NCI-H128 (cell line): ENCODE measurements around the gene CPNE7.
"Not testable (repeated sequence)": the region's sequence is repeated elsewhere in the genome, so short reads cannot be mapped to it uniquely, and the experiment has no call there.

Experiments
- DNase-seq: peaks from one replicate; lab custom pipeline; 2025; ENCODE audit not compliant: unreplicated experiment; lab: John Stamatoyannopoulos, UW

CPNE7 gene

GRCh38 chr16:89621136-89621697 lies 45.7 kb downstream of the CPNE7 start:
- DNase-seq: no peak

GRCh38 chr16:89621698-89622409 lies 46.3 kb downstream of the CPNE7 start:
- DNase-seq: no peak

- no peak for DNase-seq
Observed at GRCh38 chr16:89623511-89624261, 48.1 kb downstream of the CPNE7 start.

DNA sequence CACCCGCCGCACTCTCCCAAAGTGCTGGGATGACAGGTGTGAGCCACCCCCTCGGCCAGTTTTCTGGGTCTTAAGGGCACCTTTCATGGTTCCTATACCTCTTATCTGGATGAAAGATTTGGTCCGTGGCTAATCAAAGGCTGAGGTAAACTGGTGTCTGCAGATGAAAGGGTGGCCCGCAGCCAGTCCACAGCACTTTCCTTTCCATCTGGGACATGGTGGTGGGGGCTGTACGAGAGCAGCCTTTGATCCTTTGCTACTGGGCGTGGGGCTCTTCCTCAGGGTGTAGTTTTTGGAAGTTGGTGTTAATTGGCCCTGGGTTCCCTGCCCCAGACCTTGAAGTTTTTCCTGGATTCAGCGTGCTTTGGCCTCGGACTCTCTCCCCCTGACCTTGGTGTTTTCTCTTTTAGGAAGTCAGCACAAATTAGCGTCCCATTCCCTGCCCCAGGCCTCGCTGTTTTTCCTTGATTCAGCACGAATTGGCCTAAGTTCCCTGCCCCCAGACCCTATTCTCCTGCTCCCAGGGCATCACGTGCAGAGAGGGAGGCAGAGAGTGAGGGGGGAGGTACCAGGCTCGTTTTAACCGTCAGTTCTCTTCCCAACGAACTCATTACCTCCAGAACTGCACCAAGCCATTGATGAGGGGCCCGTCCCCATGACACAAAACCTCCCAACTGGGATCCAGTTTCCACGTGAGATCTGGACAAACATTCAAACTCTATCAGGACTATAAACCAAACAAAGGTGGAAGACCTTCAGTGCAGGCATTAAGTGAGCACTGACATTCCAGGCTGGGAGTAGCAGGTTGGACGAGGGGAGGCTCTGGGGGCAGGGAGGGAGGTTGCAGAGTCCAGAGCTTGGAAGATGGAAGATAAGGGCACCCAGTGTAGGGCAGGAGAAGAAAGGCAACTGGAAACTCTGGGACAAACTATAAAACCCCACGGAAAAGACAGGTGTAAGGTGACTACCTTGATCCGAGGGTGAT lies 49.5 kb downstream of the CPNE7 start:
- no peak for DNase-seq

DNA sequence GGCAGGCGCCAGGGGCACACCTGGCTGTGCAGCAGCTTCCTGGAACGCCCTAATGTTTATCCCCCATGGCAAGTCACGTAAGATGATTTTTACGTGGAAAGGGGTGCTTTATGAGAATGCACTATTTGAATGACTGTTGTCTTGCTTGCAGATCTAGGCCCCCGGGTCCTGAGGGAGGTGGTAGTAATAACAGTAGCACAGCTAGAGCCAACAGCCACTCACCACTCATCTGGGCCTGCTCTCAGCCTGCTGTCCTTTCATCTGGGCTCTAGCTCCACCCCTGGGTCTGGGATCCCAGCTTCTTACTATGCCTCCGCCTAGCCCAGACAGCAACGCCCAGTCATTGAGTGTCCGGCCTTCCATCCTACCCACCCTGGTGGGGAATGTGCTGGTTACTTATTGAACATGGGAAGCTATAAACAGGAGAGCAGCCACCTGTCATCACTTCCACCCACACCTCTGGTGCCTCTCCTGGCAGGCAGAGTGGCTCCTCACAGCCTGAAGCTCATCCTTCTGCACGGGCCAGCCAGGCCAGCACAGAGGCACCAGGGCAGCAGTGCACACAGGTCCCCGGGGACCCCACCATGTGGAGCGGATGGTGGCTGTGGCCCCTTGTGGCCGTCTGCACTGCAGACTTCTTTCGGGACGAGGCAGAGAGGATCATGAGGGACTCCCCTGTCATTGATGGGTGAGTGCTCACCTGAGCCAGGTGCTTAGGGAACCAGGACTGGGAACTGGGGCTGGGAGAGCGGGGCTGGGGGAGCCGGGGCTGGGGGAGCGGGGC lies 54.5 kb downstream of the CPNE7 start:
- DNase-seq: no peak

DNA sequence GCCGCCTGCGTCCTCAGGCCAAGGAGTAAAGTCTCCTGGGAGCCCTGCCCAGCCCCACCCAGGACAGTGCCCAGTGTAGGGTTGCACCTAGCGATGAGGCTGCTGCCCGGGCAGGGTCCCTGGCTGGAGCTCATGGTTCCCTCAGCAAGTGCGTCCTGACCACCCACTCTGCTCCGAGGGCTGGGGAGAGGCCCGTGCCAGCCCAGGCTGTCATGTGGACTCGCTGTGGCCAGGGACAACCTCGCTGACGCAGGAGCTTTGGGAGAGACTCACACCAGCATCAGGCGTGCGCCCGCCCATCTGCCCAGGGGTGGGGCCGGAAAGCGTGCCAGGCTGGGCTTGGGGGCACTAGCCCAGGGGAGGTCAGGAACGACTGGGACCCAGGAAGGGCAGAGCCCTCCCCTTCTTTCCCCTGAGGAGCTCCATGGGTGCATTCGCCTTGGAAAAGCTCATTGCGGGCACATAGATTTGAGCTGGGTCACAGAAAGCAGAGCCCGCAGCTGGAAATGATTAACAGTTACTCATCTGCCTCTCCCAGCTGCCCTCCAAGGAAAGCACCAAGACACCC lies 57.6 kb downstream of the CPNE7 start:
- no peak for DNase-seq

GRCh38 chr16:89634463-89635385 lies 59.2 kb downstream of the CPNE7 start:
- DNase-seq: not testable (repeated sequence)

DNA sequence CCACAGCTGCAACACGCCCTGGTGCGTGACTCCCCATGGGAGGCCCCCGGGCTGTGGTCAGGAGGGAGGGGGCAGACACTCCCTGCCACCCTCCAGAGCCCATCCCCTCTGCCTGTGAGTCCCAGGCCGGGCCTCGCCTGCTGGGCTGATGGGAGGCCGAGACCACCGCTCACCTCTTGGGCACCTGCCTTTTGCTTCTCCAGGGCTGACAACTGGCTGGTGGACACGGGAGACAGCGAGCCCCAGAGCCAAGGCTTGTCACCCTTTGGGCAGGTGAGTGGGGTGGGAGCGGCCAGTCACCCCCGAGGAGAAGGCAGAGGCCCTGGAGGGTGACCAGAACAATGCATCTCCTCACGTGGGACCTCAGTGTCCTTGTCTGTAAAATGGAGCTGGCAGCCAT lies 61.1 kb downstream of the CPNE7 start:
- no peak for DNase-seq

GRCh38 chr16:89637379-89637778 lies 61.8 kb downstream of the CPNE7 start:
- DNase-seq: no peak

GRCh38 chr16:89638455-89638854 lies 62.9 kb downstream of the CPNE7 start:
- DNase-seq: no peak

- DNase-seq: no peak
Observed at GRCh38 chr16:89639385-89639784, 63.8 kb downstream of the CPNE7 start.

GRCh38 chr16:89641458-89642119 lies 66.0 kb downstream of the CPNE7 start:
- DNase-seq: no peak

GRCh38 chr16:89642574-89642973 lies 67.0 kb downstream of the CPNE7 start:
- no peak for DNase-seq

- DNase-seq: no peak
Observed at GRCh38 chr16:89643769-89644300, 68.3 kb downstream of the CPNE7 start.

- no peak for DNase-seq
Observed at GRCh38 chr16:89645122-89645521, 69.6 kb downstream of the CPNE7 start.

GRCh38 chr16:89646270-89646669 lies 70.7 kb downstream of the CPNE7 start:
- no peak for DNase-seq
